Keratinocyte (primary cell): ENCODE results near the gene XKR3. TPM values are rescaled to one million over a fixed set of nuclear protein-coding genes. Genes with fewer than 3 reads are reported as not detected.

Experiments
- DNase-seq: peaks from one replicate; pipeline ENCODE4 v3.0.0-alpha.2; 2011; ENCODE audit warnings: low read depth, missing footprints, low spot score
- FAIRE-seq: peaks from 2 replicates; lab custom pipeline; 2011; peaks lifted over from hg19 to GRCh38; lab: Jason Lieb, UNC
- H2AFZ ChIP-seq: 2 replicates; pipeline ENCODE4 v1.6.0; 2012; ENCODE audit warnings: low read length, control low read depth, inconsistent platforms; ENCODE audit not compliant: control insufficient read depth
- H3K27ac ChIP-seq: 2 replicates; pipeline ENCODE4 v1.5.1; 2011; ENCODE audit warnings: low read length; ENCODE audit not compliant: control insufficient read depth, insufficient read depth
- H3K27me3 ChIP-seq: 3 replicates; pipeline ENCODE4 v1.6.0; 2011; ENCODE audit warnings: low read length; ENCODE audit not compliant: control insufficient read depth, insufficient read depth; ENCODE audit errors: extremely low read depth
- H3K36me3 ChIP-seq, 2 experiments: 2 replicates in 1 of 2; 3 replicates in 1 of 2; pipeline ENCODE4 v1.5.1; 2011; ENCODE audit warnings: low read length in 2 of 2, mild to moderate bottlenecking in 1 of 2; ENCODE audit not compliant: control insufficient read depth in 2 of 2, insufficient read depth in 2 of 2; ENCODE audit errors: extremely low read depth in 1 of 2
- H3K4me1 ChIP-seq: 3 replicates; pipeline ENCODE4 v1.5.1; 2011; ENCODE audit warnings: low read length; ENCODE audit not compliant: control insufficient read depth, insufficient read depth; ENCODE audit errors: extremely low read depth
- H3K4me2 ChIP-seq: 3 replicates; pipeline ENCODE4 v1.6.0; 2011; ENCODE audit warnings: low read depth, low read length; ENCODE audit not compliant: control insufficient read depth, insufficient read depth; ENCODE audit errors: extremely low read depth
- H3K4me3 ChIP-seq, 3 experiments: fragments of 200-600 bp in 1 of 3; sonication (generic) in 1 of 3; 2 replicates in 2 of 3; 3 replicates in 1 of 3; pipeline ENCODE4 v1.5.1; 2011 to 2016; ENCODE audit warnings: low read length in 3 of 3, mild to moderate bottlenecking in 3 of 3, control low read depth in 2 of 3, inconsistent platforms in 1 of 3, low read depth in 1 of 3, mixed read lengths in 1 of 3, mixed run types in 1 of 3, moderate library complexity in 1 of 3; ENCODE audit not compliant: control insufficient read depth in 2 of 3, insufficient read depth in 2 of 3; ENCODE audit errors: extremely low read depth in 1 of 3
- H3K79me2 ChIP-seq: 2 replicates; pipeline ENCODE4 v1.6.0; 2012; ENCODE audit warnings: low read length; ENCODE audit not compliant: control insufficient read depth, insufficient read depth
- H3K9ac ChIP-seq: 3 replicates; pipeline ENCODE4 v1.6.0; 2011; ENCODE audit warnings: low read length; ENCODE audit not compliant: control insufficient read depth, insufficient read depth; ENCODE audit errors: extremely low read depth
- H3K9me1 ChIP-seq: 3 replicates; pipeline ENCODE4 v1.6.0; 2011; ENCODE audit warnings: low read length; ENCODE audit not compliant: control insufficient read depth, insufficient read depth; ENCODE audit errors: extremely low read depth
- H3K9me3 ChIP-seq: 2 replicates; pipeline ENCODE4 v1.5.1; 2012; ENCODE audit warnings: low read depth, low read length; ENCODE audit not compliant: control insufficient read depth
- H4K20me1 ChIP-seq: 3 replicates; pipeline ENCODE4 v1.6.0; 2011; ENCODE audit warnings: low read length; ENCODE audit not compliant: control insufficient read depth, insufficient read depth; ENCODE audit errors: extremely low read depth
- CTCF ChIP-seq, 3 experiments: IDR thresholded peaks in 1 of 3; conservative IDR thresholded peaks in 1 of 3; optimal IDR thresholded peaks in 1 of 3; 2 replicates in 2 of 3; 3 replicates in 1 of 3; pipeline versions ENCODE3 to v1.5.1; 2011; ENCODE audit warnings: low read length in 3 of 3, mild to moderate bottlenecking in 3 of 3, moderate library complexity in 2 of 3, control low read depth in 1 of 3, inconsistent platforms in 1 of 3; ENCODE audit not compliant: insufficient read depth in 2 of 3; ENCODE audit errors: extremely low read depth in 1 of 3
- EZH2 ChIP-seq: IDR thresholded peaks from one replicate; pipeline ENCODE4 v1.6.1; 2012; ENCODE audit warnings: inconsistent platforms, mild to moderate bottlenecking, low read length, moderate library complexity
- dilution Hi-C: fragments of 300-500 bp; cut with MboI; formaldehyde crosslinking; loops from one replicate; pipeline ENCODE4 v1.7.0; 2020; ENCODE audit warnings: low sequenced_read_pairs; ENCODE audit not compliant: extremely low pct_ligation_motif_present
- polyA plus RNA-seq, 5 experiments: library from polyadenylated mRNA; depleted of rRNA in 3 of 5; stranded (reverse) in 3 of 5; stranded (forward) in 1 of 5; unstranded in 1 of 5; fragments of >200 nt; gene quantifications; 1 replicate in 1 of 5; 2 replicates in 3 of 5; 3 replicates in 1 of 5; pipeline versions ENCODE4 v1.2.1 to v1.2.3, GENCODE V29; 2011 to 2012; ENCODE audit warnings: missing spikeins in 2 of 5, low read depth in 1 of 5, low replicate concordance in 1 of 5

XKR3 gene
- polyA plus RNA-seq, 1 donor (not counting 4 experiments of a cell fraction or from before 2014, with no cell fraction given): not detected

- Histone ChIP-seq H3K27me3 (no peaks in the 10 kb centered on the region), H3K9me3 (no peaks in the 10 kb centered on the region)
- dilution Hi-C loops: no loop called here
Observed at GRCh38 chr22:16807109-16807508, 18.1 kb downstream of the XKR3 start.

GRCh38 chr22:16806401-16806800 is 18.8 kb downstream of the XKR3 start:
- dilution Hi-C loops: no loop called here
- TF ChIP-seq CTCF (optimal IDR thresholded peaks at IDR 0.05 in 1 of 3, IDR thresholded peaks at IDR 0.05 in 1 of 3, conservative IDR thresholded peaks at IDR 0.05 in 1 of 3; ENCODE audit: extremely low read depth in 1 of 3, insufficient read depth in 2 of 3, low read length in 3 of 3): no peak
- no peak for TF ChIP-seq EZH2
- FAIRE-seq: no peak
- Histone ChIP-seq H3K9me1 (no peaks in the 10 kb centered on the region), H3K27ac (no peak overlapping the region), H3K9ac (no peak overlapping the region), H3K4me1 (no peaks in the 10 kb centered on the region), H3K4me2 (no peak overlapping the region), H3K27me3 (no peaks in the 10 kb centered on the region), H2AFZ (no peak overlapping the region), H4K20me1 (no peaks in the 10 kb centered on the region), H3K9me3 (no peaks in the 10 kb centered on the region), H3K36me3 (no peaks in the 10 kb centered on the region), H3K79me2 (no peaks in the 10 kb centered on the region), H3K4me3 (no peak overlapping the region)
- no peak for DNase-seq

More at GRCh38 chr22:16807109-16807508, 18.1 kb downstream of the XKR3 start:
- no peak for TF ChIP-seq EZH2
- TF ChIP-seq CTCF (optimal IDR thresholded peaks at IDR 0.05 in 1 of 3, IDR thresholded peaks at IDR 0.05 in 1 of 3, conservative IDR thresholded peaks at IDR 0.05 in 1 of 3; ENCODE audit: extremely low read depth in 1 of 3, insufficient read depth in 2 of 3, low read length in 3 of 3): no peak
- DNase-seq (no peak), FAIRE-seq (no peak)
- H3K4me1 ChIP-seq: no peaks in the 10 kb centered on the region
- H3K4me3 ChIP-seq: no peak overlapping the region
- no peak overlapping the region for H2AFZ ChIP-seq
- H3K79me2 ChIP-seq: no peaks in the 10 kb centered on the region
- no peaks in the 10 kb centered on the region for H4K20me1 ChIP-seq
- no peak overlapping the region for H3K9ac ChIP-seq
- no peaks in the 10 kb centered on the region for H3K36me3 ChIP-seq
- H3K4me2 ChIP-seq: no peak overlapping the region
- no peaks in the 10 kb centered on the region for H3K9me1 ChIP-seq
- no peak overlapping the region for H3K27ac ChIP-seq
